SH-SY5Y (cell line): ENCODE measurements around the gene SNAPIN.

ENCODE experiments used
- GATA2 ChIP-seq: IDR thresholded peaks from 2 replicates; pipeline ENCODE4 v1.6.1; 2011; ENCODE audit warnings: mild to moderate bottlenecking, low read depth, low read length
- GATA3 ChIP-seq: IDR thresholded peaks from 2 replicates; pipeline ENCODE4 v1.6.1; 2011; ENCODE audit warnings: low read depth, mild to moderate bottlenecking, low read length, moderate library complexity

Gene SNAPIN

GRCh38 chr1:153670859-153671627, 12.5 kb downstream of the SNAPIN start, which contains the start of gene ILF2:
TSS of gene ILF2 (minus strand) at chr1:153670993. CDS start at chr1:153670922, 71 bp downstream.
- TF ChIP-seq GATA3: no peak
- TF ChIP-seq GATA2: peak; percentile 80

- TF ChIP-seq GATA2 (no peak), GATA3 (no peak)
These were observed 15.0 kb downstream of the SNAPIN start for GRCh38 chr1:153673511-153673910.

GRCh38 chr1:153677718-153678518, 19.4 kb downstream of the SNAPIN start:
- TF ChIP-seq GATA2 (no peak), GATA3 (no peak)

- TF ChIP-seq GATA3 (no peak), GATA2 (no peak)
These were observed 20.2 kb downstream of the SNAPIN start, which contains the start of gene NPR1 for GRCh38 chr1:153678519-153679336. TSS of gene NPR1 (plus strand) at chr1:153678688. CDS start at chr1:153679109, 421 bp downstream.

- no peak for TF ChIP-seq GATA2
- TF ChIP-seq GATA3: no peak
These were observed 21.0 kb downstream of the SNAPIN start for GRCh38 chr1:153679337-153680119.

- no peak for TF ChIP-seq GATA3
- no peak for TF ChIP-seq GATA2
These were observed 21.6 kb downstream of the SNAPIN start for GRCh38 chr1:153680120-153680403.

- TF ChIP-seq GATA2: no peak
- TF ChIP-seq GATA3: no peak
These were observed 24.2 kb downstream of the SNAPIN start for GRCh38 chr1:153682730-153683129.

GRCh38 chr1:153683854-153684253, 25.4 kb downstream of the SNAPIN start:
- no peak for TF ChIP-seq GATA3
- TF ChIP-seq GATA2: no peak

GRCh38 chr1:153684892-153685291, 26.4 kb downstream of the SNAPIN start:
- TF ChIP-seq GATA2: no peak
- TF ChIP-seq GATA3: no peak

- TF ChIP-seq GATA2: no peak
- no peak for TF ChIP-seq GATA3
These were observed 27.2 kb downstream of the SNAPIN start for GRCh38 chr1:153685544-153686340.

- TF ChIP-seq GATA2 (no peak), GATA3 (no peak)
These were observed 29.0 kb downstream of the SNAPIN start for GRCh38 chr1:153687346-153688125.

- TF ChIP-seq GATA3 (no peak), GATA2 (no peak)
These were observed 29.8 kb downstream of the SNAPIN start for GRCh38 chr1:153688276-153688675.
